ENCODE measurements around the gene FXYD3.
"Not testable (repeated sequence)": the region's sequence is repeated elsewhere in the genome, so short reads cannot be mapped to it uniquely, and the experiment has no call there.

The FXYD3 gene

GRCh38 chr19:35143818-35144217, 28.2 kb downstream of the FXYD3 start:
- no peak for DNase-seq

GRCh38 chr19:35144259-35144599, 28.6 kb downstream of the FXYD3 start:
- DNase-seq = no peak

- peak; percentile 72 for DNase-seq
Observed at GRCh38 chr19:35144600-35145436, 29.2 kb downstream of the FXYD3 start.

- no peak for DNase-seq
Observed at GRCh38 chr19:35146746-35147459, 31.3 kb downstream of the FXYD3 start.

GRCh38 chr19:35149463-35149862, 33.8 kb downstream of the FXYD3 start:
- DNase-seq = no peak

- no peak for DNase-seq
Observed at GRCh38 chr19:35150445-35150844, 34.8 kb downstream of the FXYD3 start.

GRCh38 chr19:35151273-35152065, 35.8 kb downstream of the FXYD3 start:
- DNase-seq = no peak

GRCh38 chr19:35153129-35153522, 37.5 kb downstream of the FXYD3 start:
- DNase-seq = not testable (repeated sequence)

GRCh38 chr19:35153701-35154524, 38.3 kb downstream of the FXYD3 start:
- peak; percentile 50 for DNase-seq

- peak; percentile 68 for DNase-seq
Observed at GRCh38 chr19:35154525-35155406, 39.1 kb downstream of the FXYD3 start, which contains the start of gene FXYD5. TSS of gene FXYD5 (plus strand) at chr19:35154735. CDS start at chr19:35155551, 816 bp downstream.

- no peak for DNase-seq
Observed at GRCh38 chr19:35155441-35155840, 39.8 kb downstream of the FXYD3 start.

- DNase-seq = no peak
Observed at GRCh38 chr19:35155981-35156672, 40.5 kb downstream of the FXYD3 start.

GRCh38 chr19:35156673-35157014, 41.0 kb downstream of the FXYD3 start:
- DNase-seq = no peak

- DNase-seq = no peak
Observed at GRCh38 chr19:35157431-35157830, 41.8 kb downstream of the FXYD3 start.

- DNase-seq = no peak
Observed at GRCh38 chr19:35159606-35160005, 44.0 kb downstream of the FXYD3 start.

GRCh38 chr19:35160629-35161433, 45.2 kb downstream of the FXYD3 start:
- no peak for DNase-seq

- no peak for DNase-seq
Observed at GRCh38 chr19:35161434-35161743, 45.8 kb downstream of the FXYD3 start.

GRCh38 chr19:35162471-35163326, 47.1 kb downstream of the FXYD3 start:
- no peak for DNase-seq

- no peak for DNase-seq
Observed at GRCh38 chr19:35164418-35164817, 48.8 kb downstream of the FXYD3 start.

Measured in NCI-H82 (cell line).